ENCODE data around the gene TMEM208.

The TMEM208 gene

DNA sequence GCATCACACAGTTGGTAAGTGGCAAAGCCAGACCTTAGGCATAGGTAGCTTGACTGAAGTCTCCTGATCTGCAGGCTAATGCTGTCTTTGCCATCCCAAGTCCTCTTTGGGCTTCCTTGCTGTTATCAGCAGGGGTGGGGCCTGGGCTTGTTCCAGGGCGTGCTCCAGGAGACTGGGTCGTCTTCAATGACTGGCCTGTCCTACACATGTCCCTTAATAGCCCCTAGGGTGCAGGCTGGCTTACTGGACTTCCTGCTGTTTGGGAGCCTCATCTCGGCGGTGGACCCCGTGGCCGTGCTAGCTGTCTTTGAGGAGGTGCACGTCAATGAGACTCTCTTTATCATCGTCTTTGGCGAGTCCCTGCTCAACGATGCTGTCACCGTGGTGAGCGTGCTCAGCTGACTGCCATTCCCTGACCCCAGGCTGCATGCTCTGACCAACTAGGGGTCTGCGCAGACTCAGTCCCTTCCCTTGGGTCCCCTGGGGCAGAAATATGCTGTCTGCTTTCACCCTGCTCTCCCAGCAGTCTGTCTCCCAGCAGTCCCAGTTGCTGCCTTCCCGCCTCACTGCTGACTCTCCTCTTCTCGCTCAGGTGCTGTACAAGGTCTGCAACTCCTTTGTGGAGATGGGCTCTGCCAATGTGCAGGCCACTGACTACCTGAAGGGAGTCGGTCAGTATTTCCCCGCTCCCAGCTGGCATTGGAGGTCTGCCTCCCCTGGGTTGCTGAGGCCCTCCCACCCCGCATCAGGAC is 28.0 kb downstream of the TMEM208 start:
- DNase-seq: no peak

- DNase-seq: no peak
Measured at GRCh38 chr16:67255553-67256221, 28.8 kb downstream of the TMEM208 start.

GRCh38 chr16:67256701-67257230 is 29.8 kb downstream of the TMEM208 start:
- no peak for DNase-seq

- no peak for DNase-seq
Measured at GRCh38 chr16:67257486-67258160, 30.7 kb downstream of the TMEM208 start.

- no peak for DNase-seq
Measured at GRCh38 chr16:67258161-67258835, 31.4 kb downstream of the TMEM208 start.

DNA sequence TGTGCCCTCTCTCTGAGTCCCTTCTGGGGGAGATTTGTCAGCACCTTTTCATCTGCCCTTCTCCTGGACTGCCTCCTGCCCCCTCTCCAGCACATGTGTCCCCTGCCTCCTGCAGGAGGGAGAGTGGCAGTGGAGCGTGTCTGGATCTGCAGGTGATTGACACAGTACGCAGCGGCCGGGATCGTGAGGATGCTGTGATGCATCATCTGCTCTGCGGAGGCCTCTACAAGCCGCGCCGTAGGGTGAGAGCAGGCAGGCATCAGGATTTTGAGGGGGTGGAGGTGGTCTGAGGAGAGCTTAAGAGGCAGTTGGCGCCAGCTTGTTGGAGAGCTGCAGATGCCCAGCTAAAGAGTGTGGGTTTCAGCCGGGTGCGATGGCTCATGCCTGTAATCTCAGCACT is 32.8 kb downstream of the TMEM208 start:
- DNase-seq: no peak

DNA sequence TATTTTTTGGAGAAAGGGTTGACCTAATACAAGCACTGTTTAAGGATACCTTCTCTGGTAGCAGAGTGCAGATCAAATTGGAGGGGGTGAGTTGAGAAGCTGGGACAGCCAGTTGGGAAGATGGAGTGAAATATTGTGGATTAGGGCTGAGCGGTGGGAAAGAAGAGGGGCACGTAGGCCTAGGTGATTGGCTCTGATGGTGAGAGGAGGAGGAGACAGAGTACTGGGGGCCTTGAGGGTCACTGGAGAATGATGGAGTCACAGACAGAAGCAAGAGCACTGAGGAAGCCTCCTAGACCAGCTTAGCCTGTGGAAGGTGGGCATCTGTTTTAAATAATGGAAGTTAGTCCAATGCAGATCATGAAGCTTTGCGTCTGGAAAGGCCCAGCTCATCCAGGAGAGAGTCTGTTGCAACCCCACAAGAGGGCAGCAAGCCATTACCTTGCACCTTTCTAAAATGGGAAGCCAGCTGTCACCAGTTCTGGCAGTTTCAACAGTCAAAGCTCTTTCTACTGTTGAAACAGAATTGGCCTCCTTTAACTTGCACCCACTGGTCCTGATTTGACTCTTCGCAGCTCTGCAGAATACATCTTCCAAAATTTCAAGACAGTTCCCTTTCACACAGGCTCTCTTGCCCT is 33.6 kb downstream of the TMEM208 start:
- peak; percentile 1 for DNase-seq

DNA sequence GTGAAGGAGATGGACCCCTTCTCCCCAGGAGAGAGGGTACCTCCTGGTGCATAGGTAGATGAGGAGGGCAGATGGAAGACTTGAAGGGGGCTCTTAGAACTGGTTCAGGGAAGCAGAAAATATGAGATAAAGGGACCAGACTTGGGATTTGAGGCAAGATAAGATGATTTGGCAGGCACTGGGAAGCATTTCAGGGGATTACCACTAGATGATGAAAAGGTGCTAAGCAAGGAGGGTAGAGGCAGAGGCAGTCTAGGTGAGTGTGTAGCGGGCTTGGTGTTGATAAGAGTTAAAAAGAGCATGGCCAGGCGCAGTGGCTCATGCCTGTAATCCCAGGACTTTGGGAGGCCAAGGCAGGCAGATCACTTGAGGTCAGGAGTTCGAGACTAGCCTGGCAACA is 36.3 kb downstream of the TMEM208 start:
- no peak for DNase-seq

DNA sequence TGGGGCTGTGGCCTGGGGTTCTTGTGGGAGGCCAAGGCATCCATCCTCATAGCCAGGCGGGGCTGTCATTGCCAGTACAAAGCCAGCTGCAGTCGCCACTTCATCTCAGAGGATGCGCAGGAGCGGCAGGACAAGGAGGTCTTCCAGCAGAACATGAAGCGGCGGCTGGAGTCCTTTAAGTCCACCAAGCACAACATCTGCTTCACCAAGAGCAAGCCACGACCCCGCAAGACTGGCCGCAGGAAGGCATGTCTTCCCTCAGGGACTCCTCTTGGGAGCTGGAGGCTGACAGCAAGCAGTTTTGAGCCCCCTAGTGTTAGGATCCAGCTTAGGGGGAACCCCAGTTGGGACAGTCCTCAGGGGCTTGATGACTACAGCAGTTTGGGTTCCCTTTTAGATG is 37.3 kb downstream of the TMEM208 start:
- no peak for DNase-seq

DNA sequence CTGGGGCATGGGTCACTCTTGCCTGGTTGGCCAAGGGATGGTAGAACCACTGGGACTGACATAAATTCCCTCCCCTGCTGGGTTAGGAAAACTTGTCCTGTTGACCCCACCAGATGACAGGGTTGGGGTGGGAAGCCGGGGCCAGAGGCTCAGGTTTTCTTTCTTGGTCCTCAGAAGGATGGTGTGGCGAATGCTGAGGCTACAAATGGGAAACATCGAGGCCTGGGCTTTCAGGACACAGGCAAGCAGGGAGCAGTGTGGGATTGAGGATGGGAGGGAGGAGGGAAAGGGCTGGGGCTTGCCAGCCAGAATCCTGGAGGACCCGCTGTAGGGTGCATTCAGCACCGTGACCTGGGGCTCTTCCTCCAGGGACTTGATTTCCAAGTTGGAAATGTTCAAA is 37.9 kb downstream of the TMEM208 start:
- DNase-seq: no peak

GRCh38 chr16:67265834-67266233 is 38.9 kb downstream of the TMEM208 start:
- no peak for DNase-seq

- DNase-seq: no peak
Measured at GRCh38 chr16:67268136-67268579, 41.2 kb downstream of the TMEM208 start.

- DNase-seq: no peak
Measured at GRCh38 chr16:67269766-67270165, 42.8 kb downstream of the TMEM208 start.

DNA sequence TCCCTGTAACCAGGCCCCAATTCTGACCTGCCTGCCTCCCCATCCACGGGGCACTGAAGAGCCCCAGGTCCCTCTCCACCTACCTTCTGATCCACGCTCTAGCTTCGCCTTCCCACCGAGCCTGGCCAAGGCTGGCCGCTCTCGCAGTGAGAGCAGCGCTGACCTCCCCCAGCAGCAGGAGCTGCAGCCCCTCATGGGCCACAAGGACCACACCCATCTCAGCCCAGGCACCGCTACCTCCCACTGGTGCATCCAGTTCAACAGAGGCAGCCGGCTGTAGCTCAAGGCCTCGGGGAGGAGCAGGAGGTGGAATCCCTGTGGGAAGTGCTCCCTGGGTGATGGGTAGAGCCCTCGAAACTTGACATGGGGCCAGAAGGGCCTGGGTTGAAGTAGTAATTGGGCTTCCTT is 44.0 kb downstream of the TMEM208 start:
- no peak for DNase-seq

GRCh38 chr16:67271446-67271845 is 44.5 kb downstream of the TMEM208 start:
- DNase-seq: no peak

GRCh38 chr16:67275321-67275720 is 48.4 kb downstream of the TMEM208 start:
- DNase-seq: no peak

DNA sequence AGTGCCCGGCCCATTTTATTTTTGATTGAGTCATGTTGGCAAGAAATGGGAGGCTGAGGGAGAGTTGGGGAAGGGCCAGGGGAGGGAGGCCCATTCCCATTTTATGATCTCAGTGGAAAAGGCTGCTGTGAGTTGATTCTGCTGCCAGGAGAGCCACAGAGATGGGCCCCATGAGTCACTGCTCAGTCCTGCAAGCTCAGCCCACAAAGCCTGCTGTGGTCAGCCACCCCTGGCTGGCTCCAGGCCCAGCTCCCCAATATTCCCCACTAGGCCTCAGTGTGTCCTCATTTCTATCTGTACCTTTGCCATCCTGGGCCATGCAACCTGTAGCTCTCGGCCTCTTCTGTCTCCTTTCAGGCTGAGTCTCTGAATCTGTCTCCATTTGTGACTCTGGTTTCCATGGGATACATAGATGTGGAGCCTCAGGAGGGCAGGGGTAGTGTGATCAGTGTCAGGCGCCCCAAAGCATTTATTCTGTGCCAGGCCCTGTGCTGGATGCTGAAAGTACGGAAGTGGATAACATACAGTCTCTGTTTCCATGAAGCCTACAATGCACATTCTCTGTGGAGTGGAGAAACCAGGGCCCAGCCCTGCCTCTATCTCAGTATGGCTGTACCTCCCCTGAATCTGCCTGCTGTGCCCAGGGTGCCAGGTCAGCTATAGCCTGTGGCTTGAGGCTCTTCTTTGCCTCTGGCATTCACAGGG is 50.5 kb downstream of the TMEM208 start:
- no peak for DNase-seq

- no peak for DNase-seq
Measured at GRCh38 chr16:67277999-67278772, 51.3 kb downstream of the TMEM208 start.
